Cardiac septum (tissue), 1 donor: ENCODE data around the gene GLMP. TPM values are rescaled to one million over a fixed set of nuclear protein-coding genes. Genes with fewer than 3 reads are reported as not detected.
"Not testable (repeated sequence)": the region's sequence is repeated elsewhere in the genome, so short reads cannot be mapped to it uniquely, and the experiment has no call there.

ENCODE experiments used
- DNase-seq: peaks from one replicate; pipeline ENCODE4 v3.0.0-alpha.2; 2020; ENCODE audit warnings: low spot score
- intact Hi-C: fragments of 100-400 bp; cut with DNase I; formaldehyde crosslinking; loops from one replicate; pipeline ENCODE4 v1.14.0; 2022
- long read RNA-seq: library from polyadenylated mRNA; unstranded; transcript quantifications from one replicate; pipeline ENCODE4 v2.0.0, GENCODE V29; 2021
- total RNA-seq: library from RNA; stranded (reverse); fragmentation: NEBNext Ultra II Directional; extraction: Animal tissue kit (Norgen Biotek cat#: 25700); gene quantifications from one replicate; pipeline ENCODE4 v1.2.1, GENCODE V29; 2021
- donor health status: DM: no; HTN: no; CAD: no.

The GLMP gene
- total RNA-seq, result 15.2 TPM
- long read RNA-seq, partial matches to known transcripts, result 2 of 10 reads
- long read RNA-seq, other reads (novel, unspliced or antisense), result 2 of 10 reads

GRCh38 chr1:156295391-156295947 is at the start of gene GLMP:
Gene GLMP, minus strand, starts transcription at chr1:156295679. Its CDS starts 34 bp downstream, at chr1:156295645.
- intact Hi-C loops, result no loop called here
- DNase-seq, result peak; percentile 88

- intact Hi-C loops, result no loop called here
- DNase-seq, result no peak
These were observed 48.9 kb upstream of the GLMP start for GRCh38 chr1:156344409-156344808.

GRCh38 chr1:156342166-156342955 is 46.9 kb upstream of the GLMP start:
- intact Hi-C loops, result no loop called here
- no peak for DNase-seq

- DNase-seq, result peak; percentile 99
- intact Hi-C loops, result no loop called here
These were observed 42.9 kb upstream of the GLMP start, which contains the start of the genes CCT3 and TSACC for GRCh38 chr1:156338180-156338976. Gene CCT3, minus strand, starts transcription at chr1:156338292. Its CDS starts 108 bp downstream, at chr1:156338184. Gene TSACC, plus strand, starts transcription at chr1:156338526. Its CDS starts 1,232 bp downstream, at chr1:156339758.

GRCh38 chr1:156337888-156338179 is 42.4 kb upstream of the GLMP start:
- DNase-seq, result no peak
- intact Hi-C loops, result no loop called here

- intact Hi-C loops, result no loop called here
- no peak for DNase-seq
These were observed 41.8 kb upstream of the GLMP start for GRCh38 chr1:156337052-156337887.

- intact Hi-C loops, result no loop called here
- no peak for DNase-seq
These were observed 40.8 kb upstream of the GLMP start for GRCh38 chr1:156336242-156336641.

GRCh38 chr1:156323179-156323578 is 27.7 kb upstream of the GLMP start:
- DNase-seq, result not testable (repeated sequence)
- intact Hi-C loops, result loop anchor here (5.0 kb wide), 1 partner anchor 56 kb away; no protein-coding TSS in a partner anchor

- intact Hi-C loops, result loop anchor here (5.0 kb wide), 1 partner anchor 53 kb away; no protein-coding TSS in a partner anchor
These were observed 25.1 kb upstream of the GLMP start for GRCh38 chr1:156320560-156320959.

GRCh38 chr1:156319664-156320063 is 24.2 kb upstream of the GLMP start:
- intact Hi-C loops, result loop anchor here (5.0 to 10.0 kb wide), 2 partner anchors 52 to 185 kb away; no protein-coding TSS in a partner anchor
- DNase-seq, result no peak

More at GRCh38 chr1:156320560-156320959, 25.1 kb upstream of the GLMP start:
- no peak for DNase-seq

GRCh38 chr1:156316909-156317308 is 21.4 kb upstream of the GLMP start:
- intact Hi-C loops, result loop anchor here (10.0 kb wide), 1 partner anchor 182 kb away; no protein-coding TSS in a partner anchor
- no peak for DNase-seq

- intact Hi-C loops, result loop anchor here (10.0 kb wide), 1 partner anchor 176 kb away; no protein-coding TSS in a partner anchor
- DNase-seq, result no peak
These were observed 15.5 kb upstream of the GLMP start for GRCh38 chr1:156310962-156311361.

- intact Hi-C loops, result no loop called here
- no peak for DNase-seq
These were observed 12.6 kb upstream of the GLMP start for GRCh38 chr1:156308078-156308477.

GRCh38 chr1:156305215-156305614 is 9.7 kb upstream of the GLMP start:
- intact Hi-C loops, result no loop called here

GRCh38 chr1:156303241-156303640 is 7.8 kb upstream of the GLMP start:
- no peak for DNase-seq
- intact Hi-C loops, result no loop called here

More at GRCh38 chr1:156305215-156305614, 9.7 kb upstream of the GLMP start:
- DNase-seq, result no peak

GRCh38 chr1:156298852-156299357 is 3.4 kb upstream of the GLMP start, which contains the start of gene VHLL:
Gene VHLL, minus strand, starts transcription at chr1:156299307. Its CDS starts 118 bp downstream, at chr1:156299189.
- intact Hi-C loops, result no loop called here
- DNase-seq, result no peak

- no peak for DNase-seq
- intact Hi-C loops, result no loop called here
These were observed 1.6 kb downstream of the GLMP start for GRCh38 chr1:156293895-156294294.

GRCh38 chr1:156293098-156293434 is 2.4 kb downstream of the GLMP start:
- DNase-seq, result no peak
- intact Hi-C loops, result no loop called here
